IPS-15b (cell line): ENCODE measurements around the gene MGMT.

ENCODE experiments used
- H3K27me3 ChIP-seq: one replicate; pipeline ENCODE4 v1.6.1; 2013; ENCODE audit warnings: low read length; ENCODE audit not compliant: control insufficient read depth, insufficient read depth
- H3K36me3 ChIP-seq: one replicate; pipeline ENCODE4 v1.6.1; 2013; ENCODE audit warnings: low read length; ENCODE audit not compliant: control insufficient read depth, insufficient read depth
- H3K4me1 ChIP-seq: one replicate; pipeline ENCODE4 v1.6.1; 2013; ENCODE audit warnings: mild to moderate bottlenecking, low read length; ENCODE audit not compliant: control insufficient read depth, insufficient read depth
- H3K4me3 ChIP-seq: one replicate; pipeline ENCODE4 v1.5.1; 2013; ENCODE audit warnings: low read depth, low read length
- H3K9ac ChIP-seq: one replicate; pipeline ENCODE4 v1.6.1; 2013; ENCODE audit warnings: low read depth, mild to moderate bottlenecking, low read length
- H3K9me3 ChIP-seq: one replicate; pipeline ENCODE4 v1.6.1; 2013; ENCODE audit warnings: mild to moderate bottlenecking, low read length; ENCODE audit not compliant: control insufficient read depth, insufficient read depth

MGMT gene

DNA sequence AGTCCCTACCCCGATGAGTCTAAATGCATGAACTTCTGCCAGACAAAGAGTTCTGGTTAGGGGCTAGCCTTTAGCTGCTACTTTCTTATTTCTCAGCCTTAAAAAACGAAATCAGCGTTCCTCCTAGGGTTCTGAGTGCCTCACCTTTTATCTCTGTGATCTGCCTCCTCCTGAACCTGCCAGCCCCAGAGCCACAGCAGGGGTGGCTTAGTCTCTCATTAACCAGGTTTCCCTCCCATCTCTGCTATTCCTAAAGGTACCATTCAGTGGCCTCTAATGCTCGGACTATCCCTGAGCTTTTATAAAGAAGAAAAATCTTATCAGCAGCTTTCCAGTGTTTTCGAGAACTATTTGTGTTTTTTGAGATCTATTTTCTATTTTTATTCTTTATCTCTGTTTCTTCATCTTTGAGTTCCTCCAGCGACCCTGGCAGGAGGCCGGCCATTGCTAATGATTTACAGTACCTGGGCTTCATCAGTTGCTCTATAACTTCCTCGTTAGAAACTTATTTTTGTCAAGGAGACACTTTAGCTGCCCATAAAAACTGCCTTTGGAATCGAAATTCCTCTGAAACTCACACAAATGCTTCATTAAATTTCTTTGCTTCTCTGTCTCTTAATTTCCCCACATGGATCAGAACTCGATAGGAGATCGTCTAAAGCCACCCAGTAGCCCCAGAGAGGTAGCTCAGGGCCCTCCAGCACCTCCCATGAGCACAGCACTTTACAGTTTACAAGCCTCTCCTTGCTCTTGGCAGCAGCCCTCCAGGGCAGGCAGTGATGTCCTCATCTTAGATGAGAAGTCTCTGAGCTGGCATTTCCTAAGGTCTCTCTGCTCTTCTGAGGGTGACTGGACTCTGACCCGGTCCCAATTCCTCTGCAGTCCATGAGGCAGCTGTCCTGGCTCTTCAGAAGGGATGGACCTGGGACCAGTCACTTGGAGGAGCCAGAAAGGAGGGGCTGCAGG lies 347.9 kb downstream of the MGMT start:
- no peak overlapping the region for H3K9ac ChIP-seq
- no peaks in the 10 kb centered on the region for H3K4me1 ChIP-seq
- H3K27me3 ChIP-seq = no peaks in the 10 kb centered on the region
- peaks cover 2% of the 10 kb centered on the region for H3K9me3 ChIP-seq
- H3K4me3 ChIP-seq = no peak overlapping the region
- H3K36me3 ChIP-seq = no peaks in the 10 kb centered on the region

DNA sequence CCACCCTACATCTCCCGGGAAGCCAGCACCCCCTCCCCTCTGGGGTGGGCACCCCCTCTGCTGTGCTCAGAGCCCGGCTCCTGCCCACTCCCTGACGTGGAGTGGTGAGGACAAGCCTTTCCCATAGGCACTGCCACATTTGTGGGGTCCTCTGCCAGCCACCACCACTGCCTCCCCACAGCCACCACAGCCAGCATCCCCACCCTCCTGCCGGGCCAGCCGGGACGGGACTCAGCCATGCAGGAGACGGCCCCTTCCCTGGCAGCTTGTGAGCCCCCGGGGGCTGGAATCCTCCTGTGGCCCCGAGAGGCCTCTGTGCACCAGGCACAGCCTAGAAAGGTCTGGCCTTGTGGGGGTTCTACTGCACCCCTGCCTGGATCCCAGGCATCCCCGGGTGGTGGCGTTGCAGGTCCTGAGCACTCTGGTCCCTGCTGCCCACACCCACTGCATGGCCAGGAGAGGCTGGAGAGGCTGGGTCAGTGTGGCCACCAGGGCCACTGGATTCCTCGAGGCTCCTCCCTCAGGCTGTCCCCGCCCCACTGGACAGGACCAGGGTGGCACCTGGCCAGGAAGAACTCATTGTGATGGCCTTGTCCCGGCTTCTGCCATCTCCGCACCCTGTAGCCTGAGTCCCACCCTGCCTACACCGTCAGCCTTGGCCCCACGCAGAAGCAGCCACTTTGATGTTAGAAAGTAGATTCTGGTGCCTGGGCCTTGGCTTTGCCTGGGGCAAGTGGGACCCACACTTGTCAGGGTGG lies 349.0 kb downstream of the MGMT start:
- H3K9ac ChIP-seq = no peak overlapping the region
- no peaks in the 10 kb centered on the region for H3K36me3 ChIP-seq
- no peak overlapping the region for H3K4me3 ChIP-seq

GRCh38 chr10:129816656-129817045 lies 349.6 kb downstream of the MGMT start:
- Histone ChIP-seq H3K4me1 (no peaks in the 10 kb centered on the region), H3K9ac (no peak overlapping the region), H3K9me3 (peaks cover 2% of the 10 kb centered on the region), H3K27me3 (no peaks in the 10 kb centered on the region), H3K4me3 (no peak overlapping the region), H3K36me3 (no peaks in the 10 kb centered on the region)

More for the DNA sequence above, 349.0 kb downstream of the MGMT start:
- peaks cover 2% of the 10 kb centered on the region for H3K9me3 ChIP-seq
- no peaks in the 10 kb centered on the region for H3K4me1 ChIP-seq
- H3K27me3 ChIP-seq = no peaks in the 10 kb centered on the region
